Tibial nerve (tissue), 4 donors: ENCODE results near the gene PTPRM.

Source experiments
- EP300 ChIP-seq, 2 donors: sonication (generic); formaldehyde crosslinking; IDR thresholded peaks; one replicate each; pipeline ENCODE4 v1.6.1; 2017; ENCODE audit warnings: antibody characterized with exemption in 2 of 2, mild to moderate bottlenecking in 1 of 2
- POLR2A ChIP-seq, 2 donors: fragments of 450-650 bp; IDR thresholded peaks; one replicate each; pipeline ENCODE4 v1.6.1; 2017; ENCODE audit warnings: antibody characterized with exemption in 2 of 2, mild to moderate bottlenecking in 2 of 2, moderate library complexity in 2 of 2
- TF ChIP-seq, protein P1 (sequence below), 5 experiments: fragments of 200-600 bp in 3 of 5; fragments of 450-650 bp in 2 of 5; sonication (generic) in 3 of 5; IDR thresholded peaks; one replicate each; pipeline ENCODE4 v1.5.1; 2016 to 2019; ENCODE audit warnings: antibody characterized with exemption in 5 of 5, mild to moderate bottlenecking in 3 of 5, moderate library complexity in 2 of 5

DNA sequence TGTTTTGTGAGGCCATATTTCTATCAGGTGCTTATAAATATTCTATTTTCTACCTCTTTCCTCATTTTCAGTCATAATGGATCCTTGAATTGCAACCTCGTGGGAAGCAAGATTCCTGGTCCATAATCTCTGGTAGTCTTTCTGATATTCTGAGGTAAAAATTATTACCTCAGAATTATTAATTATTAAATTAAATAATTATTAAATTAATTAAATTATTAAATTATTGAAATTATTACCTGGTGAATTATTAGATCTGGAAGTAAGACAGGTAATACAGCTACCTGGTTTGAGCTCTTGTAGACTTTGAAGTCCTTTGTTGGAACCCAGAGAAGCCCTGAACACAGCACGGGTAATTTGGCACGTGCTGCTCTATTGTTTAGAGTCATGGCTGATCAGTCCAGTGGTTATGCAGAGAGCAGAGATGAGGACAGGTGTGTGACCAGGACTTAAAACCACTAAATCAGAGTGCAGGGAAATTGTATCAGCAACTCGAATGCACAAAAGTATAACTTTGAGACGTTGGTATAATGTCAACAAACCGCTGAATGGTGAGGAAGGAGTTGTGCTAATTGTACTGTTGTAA, 46.8 kb upstream of the PTPRM start:
- TF ChIP-seq POLR2A (IDR thresholded peaks at IDR 0.05), result no peak
- TF ChIP-seq, protein P1, sequence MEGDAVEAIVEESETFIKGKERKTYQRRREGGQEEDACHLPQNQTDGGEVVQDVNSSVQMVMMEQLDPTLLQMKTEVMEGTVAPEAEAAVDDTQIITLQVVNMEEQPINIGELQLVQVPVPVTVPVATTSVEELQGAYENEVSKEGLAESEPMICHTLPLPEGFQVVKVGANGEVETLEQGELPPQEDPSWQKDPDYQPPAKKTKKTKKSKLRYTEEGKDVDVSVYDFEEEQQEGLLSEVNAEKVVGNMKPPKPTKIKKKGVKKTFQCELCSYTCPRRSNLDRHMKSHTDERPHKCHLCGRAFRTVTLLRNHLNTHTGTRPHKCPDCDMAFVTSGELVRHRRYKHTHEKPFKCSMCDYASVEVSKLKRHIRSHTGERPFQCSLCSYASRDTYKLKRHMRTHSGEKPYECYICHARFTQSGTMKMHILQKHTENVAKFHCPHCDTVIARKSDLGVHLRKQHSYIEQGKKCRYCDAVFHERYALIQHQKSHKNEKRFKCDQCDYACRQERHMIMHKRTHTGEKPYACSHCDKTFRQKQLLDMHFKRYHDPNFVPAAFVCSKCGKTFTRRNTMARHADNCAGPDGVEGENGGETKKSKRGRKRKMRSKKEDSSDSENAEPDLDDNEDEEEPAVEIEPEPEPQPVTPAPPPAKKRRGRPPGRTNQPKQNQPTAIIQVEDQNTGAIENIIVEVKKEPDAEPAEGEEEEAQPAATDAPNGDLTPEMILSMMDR (IDR thresholded peaks at IDR 0.05), result no peak
- TF ChIP-seq EP300 (IDR thresholded peaks at IDR 0.05), result no peak
